ENCODE data around the gene SIX1. TPM values are rescaled to one million over a fixed set of nuclear protein-coding genes. Genes with fewer than 3 reads are reported as not detected.

The SIX1 gene
- under 1 TPM in 1 of 2 experiments, not detected in 1; 0.08 TPM for total RNA-seq

GRCh38 chr14:60648934-60649874 lies at the start of gene SIX1:
TSS of gene SIX1 (minus strand) at chr14:60649477. CDS start at chr14:60649189, 288 bp downstream.

Other genes with a start within 250 kb of the SIX1 start
- not detected for gene C14orf39, start 163.4 kb downstream of the SIX1 start, total RNA-seq
- not detected for gene SIX6, start 140.3 kb downstream of the SIX1 start, total RNA-seq
- gene SIX4, start 74.9 kb upstream of the SIX1 start, total RNA-seq, result not detected
- 10 to 100 TPM; 23.5 to 27.0 TPM for gene MNAT1, start 85.3 kb upstream of the SIX1 start, total RNA-seq

Measured in activated naive CD4-positive, alpha-beta T cell treated with anti-CD3 and anti-CD28 coated beads, Interleukin-2, amount 10 ng/mL, durations not matched to agents 5 hours and 36 hours (primary cell).